ENCODE results near the gene SNRK.

SNRK gene

GRCh38 chr3:43279082-43279481 lies 7.3 kb upstream of the SNRK start:
- H3K27me3 ChIP-seq (ENCODE audit: control insufficient read depth in 1 of 2, insufficient read depth in 2 of 2, low read length in 2 of 2), result no peaks in the 10 kb centered on the region
- H3K9me3 ChIP-seq (ENCODE audit: low read length), result no peaks in the 10 kb centered on the region
- no peaks in the 10 kb centered on the region for H3K36me3 ChIP-seq (ENCODE audit: insufficient read depth, low read length)
- H3K4me3 ChIP-seq (ENCODE audit: low read depth in 1 of 2, low read length in 2 of 2), result no peak overlapping the region
- H3K9ac ChIP-seq (ENCODE audit: low read length), result no peak overlapping the region
- no peak overlapping the region for H3K27ac ChIP-seq (ENCODE audit: low read depth, low read length)
- no peaks in the 10 kb centered on the region for H3K4me1 ChIP-seq (ENCODE audit: insufficient read depth, low read length)

GRCh38 chr3:43279532-43279931 lies 6.8 kb upstream of the SNRK start:
- H3K4me1 ChIP-seq (ENCODE audit: insufficient read depth, low read length), result no peaks in the 10 kb centered on the region
- no peaks in the 10 kb centered on the region for H3K36me3 ChIP-seq (ENCODE audit: insufficient read depth, low read length)
- H3K27ac ChIP-seq (ENCODE audit: low read depth, low read length), result no peak overlapping the region
- H3K27me3 ChIP-seq (ENCODE audit: control insufficient read depth in 1 of 2, insufficient read depth in 2 of 2, low read length in 2 of 2), result no peaks in the 10 kb centered on the region
- H3K9ac ChIP-seq (ENCODE audit: low read length), result no peak overlapping the region
- H3K9me3 ChIP-seq (ENCODE audit: low read length), result no peaks in the 10 kb centered on the region
- no peak overlapping the region for H3K4me3 ChIP-seq (ENCODE audit: low read depth in 1 of 2, low read length in 2 of 2)

GRCh38 chr3:43281020-43281419 lies 5.3 kb upstream of the SNRK start:
- H3K27ac ChIP-seq (ENCODE audit: low read depth, low read length), result no peak overlapping the region
- H3K9ac ChIP-seq (ENCODE audit: low read length), result no peak overlapping the region
- H3K4me1 ChIP-seq (ENCODE audit: insufficient read depth, low read length), result no peaks in the 10 kb centered on the region
- no peaks in the 10 kb centered on the region for H3K27me3 ChIP-seq (ENCODE audit: control insufficient read depth in 1 of 2, insufficient read depth in 2 of 2, low read length in 2 of 2)
- H3K4me3 ChIP-seq (ENCODE audit: low read depth in 1 of 2, low read length in 2 of 2), result no peak overlapping the region
- H3K9me3 ChIP-seq (ENCODE audit: low read length), result no peaks in the 10 kb centered on the region
- no peaks in the 10 kb centered on the region for H3K36me3 ChIP-seq (ENCODE audit: insufficient read depth, low read length)

GRCh38 chr3:43284171-43284570 lies 2.2 kb upstream of the SNRK start:
- Histone ChIP-seq H3K27ac (ENCODE audit: low read depth, low read length) (no peak overlapping the region), H3K36me3 (ENCODE audit: insufficient read depth, low read length) (no peaks in the 10 kb centered on the region), H3K9me3 (ENCODE audit: low read length) (no peaks in the 10 kb centered on the region), H3K27me3 (ENCODE audit: control insufficient read depth in 1 of 2, insufficient read depth in 2 of 2, low read length in 2 of 2) (no peaks in the 10 kb centered on the region), H3K9ac (ENCODE audit: low read length) (no peak overlapping the region), H3K4me3 (ENCODE audit: low read depth in 1 of 2, low read length in 2 of 2) (no peak overlapping the region), H3K4me1 (ENCODE audit: insufficient read depth, low read length) (peaks cover 6% of the 10 kb centered on the region)

- no peak overlapping the region for H3K9ac ChIP-seq (ENCODE audit: low read length)
- peaks cover 21% of the 10 kb centered on the region for H3K4me1 ChIP-seq (ENCODE audit: insufficient read depth, low read length)
- no peaks in the 10 kb centered on the region for H3K9me3 ChIP-seq (ENCODE audit: low read length)
- no peaks in the 10 kb centered on the region for H3K27me3 ChIP-seq (ENCODE audit: control insufficient read depth in 1 of 2, insufficient read depth in 2 of 2, low read length in 2 of 2)
- no peaks in the 10 kb centered on the region for H3K36me3 ChIP-seq (ENCODE audit: insufficient read depth, low read length)
- no peak overlapping the region for H3K27ac ChIP-seq (ENCODE audit: low read depth, low read length)
- H3K4me3 ChIP-seq (ENCODE audit: low read depth in 1 of 2, low read length in 2 of 2), result no peak overlapping the region
These were observed 696 bp upstream of the SNRK start for GRCh38 chr3:43285644-43286043.

- Histone ChIP-seq H3K27ac (ENCODE audit: low read depth, low read length) (peak overlapping the region; percentile 92), H3K4me3 (ENCODE audit: low read depth in 1 of 2, low read length in 2 of 2) (peak overlapping the region; percentile 73 to 81), H3K27me3 (ENCODE audit: control insufficient read depth in 1 of 2, insufficient read depth in 2 of 2, low read length in 2 of 2) (no peaks in the 10 kb centered on the region), H3K4me1 (ENCODE audit: insufficient read depth, low read length) (peaks cover 34% of the 10 kb centered on the region), H3K9ac (ENCODE audit: low read length) (peak overlapping the region; percentile 65), H3K36me3 (ENCODE audit: insufficient read depth, low read length) (no peaks in the 10 kb centered on the region), H3K9me3 (ENCODE audit: low read length) (no peaks in the 10 kb centered on the region)
These were observed 630 bp downstream of the SNRK start for GRCh38 chr3:43286841-43287499.

- no peaks in the 10 kb centered on the region for H3K36me3 ChIP-seq (ENCODE audit: insufficient read depth, low read length)
- H3K27ac ChIP-seq (ENCODE audit: low read depth, low read length), result peak overlapping the region; percentile 92
- no peaks in the 10 kb centered on the region for H3K27me3 ChIP-seq (ENCODE audit: control insufficient read depth in 1 of 2, insufficient read depth in 2 of 2, low read length in 2 of 2)
- H3K9ac ChIP-seq (ENCODE audit: low read length), result peak overlapping the region; percentile 65
- H3K4me1 ChIP-seq (ENCODE audit: insufficient read depth, low read length), result peaks cover 38% of the 10 kb centered on the region
- peak overlapping the region; percentile 73 to 81 for H3K4me3 ChIP-seq (ENCODE audit: low read depth in 1 of 2, low read length in 2 of 2)
- no peaks in the 10 kb centered on the region for H3K9me3 ChIP-seq (ENCODE audit: low read length)
These were observed 1.1 kb downstream of the SNRK start for GRCh38 chr3:43287500-43287873.

GRCh38 chr3:43288366-43288765 lies 2.0 kb downstream of the SNRK start:
- H3K9me3 ChIP-seq (ENCODE audit: low read length), result no peaks in the 10 kb centered on the region
- peaks cover 45% of the 10 kb centered on the region for H3K4me1 ChIP-seq (ENCODE audit: insufficient read depth, low read length)
- peak overlapping the region; percentile 13 for H3K9ac ChIP-seq (ENCODE audit: low read length)
- no peaks in the 10 kb centered on the region for H3K36me3 ChIP-seq (ENCODE audit: insufficient read depth, low read length)
- H3K27me3 ChIP-seq (ENCODE audit: control insufficient read depth in 1 of 2, insufficient read depth in 2 of 2, low read length in 2 of 2), result no peaks in the 10 kb centered on the region
- H3K4me3 ChIP-seq (ENCODE audit: low read depth in 1 of 2, low read length in 2 of 2), result peak overlapping the region in 1 of 2 donors; percentile 73
- H3K27ac ChIP-seq (ENCODE audit: low read depth, low read length), result peak overlapping the region; percentile 92

GRCh38 chr3:43288850-43289249 lies 2.5 kb downstream of the SNRK start:
- H3K27me3 ChIP-seq (ENCODE audit: control insufficient read depth in 1 of 2, insufficient read depth in 2 of 2, low read length in 2 of 2), result no peaks in the 10 kb centered on the region
- no peaks in the 10 kb centered on the region for H3K36me3 ChIP-seq (ENCODE audit: insufficient read depth, low read length)
- H3K9me3 ChIP-seq (ENCODE audit: low read length), result no peaks in the 10 kb centered on the region
- peaks cover 45% of the 10 kb centered on the region for H3K4me1 ChIP-seq (ENCODE audit: insufficient read depth, low read length)
- peak overlapping the region in 1 of 2 donors; percentile 73 for H3K4me3 ChIP-seq (ENCODE audit: low read depth in 1 of 2, low read length in 2 of 2)
- peak overlapping the region; percentile 13 for H3K9ac ChIP-seq (ENCODE audit: low read length)
- H3K27ac ChIP-seq (ENCODE audit: low read depth, low read length), result peak overlapping the region; percentile 46

GRCh38 chr3:43289401-43289800 lies 3.1 kb downstream of the SNRK start:
- H3K9ac ChIP-seq (ENCODE audit: low read length), result no peak overlapping the region
- no peaks in the 10 kb centered on the region for H3K36me3 ChIP-seq (ENCODE audit: insufficient read depth, low read length)
- peak overlapping the region; percentile 46 for H3K27ac ChIP-seq (ENCODE audit: low read depth, low read length)
- H3K4me3 ChIP-seq (ENCODE audit: low read depth in 1 of 2, low read length in 2 of 2), result peak overlapping the region in 1 of 2 donors; percentile 73
- H3K27me3 ChIP-seq (ENCODE audit: control insufficient read depth in 1 of 2, insufficient read depth in 2 of 2, low read length in 2 of 2), result no peaks in the 10 kb centered on the region
- peaks cover 45% of the 10 kb centered on the region for H3K4me1 ChIP-seq (ENCODE audit: insufficient read depth, low read length)
- no peaks in the 10 kb centered on the region for H3K9me3 ChIP-seq (ENCODE audit: low read length)

GRCh38 chr3:43289841-43290470 lies 3.6 kb downstream of the SNRK start:
- Histone ChIP-seq H3K4me3 (ENCODE audit: low read depth in 1 of 2, low read length in 2 of 2) (peak overlapping the region in 1 of 2 donors; percentile 73), H3K36me3 (ENCODE audit: insufficient read depth, low read length) (no peaks in the 10 kb centered on the region), H3K27ac (ENCODE audit: low read depth, low read length) (no peak overlapping the region), H3K27me3 (ENCODE audit: control insufficient read depth in 1 of 2, insufficient read depth in 2 of 2, low read length in 2 of 2) (no peaks in the 10 kb centered on the region), H3K9me3 (ENCODE audit: low read length) (no peaks in the 10 kb centered on the region), H3K4me1 (ENCODE audit: insufficient read depth, low read length) (peaks cover 48% of the 10 kb centered on the region), H3K9ac (ENCODE audit: low read length) (no peak overlapping the region)

- no peak overlapping the region for H3K4me3 ChIP-seq (ENCODE audit: low read depth in 1 of 2, low read length in 2 of 2)
- H3K4me1 ChIP-seq (ENCODE audit: insufficient read depth, low read length), result peaks cover 54% of the 10 kb centered on the region
These were observed 4.6 kb downstream of the SNRK start for GRCh38 chr3:43290956-43291355.

More at GRCh38 chr3:43290956-43291355, 4.6 kb downstream of the SNRK start:
- Histone ChIP-seq H3K9me3 (ENCODE audit: low read length) (no peaks in the 10 kb centered on the region), H3K27ac (ENCODE audit: low read depth, low read length) (peak overlapping the region; percentile 31), H3K36me3 (ENCODE audit: insufficient read depth, low read length) (no peaks in the 10 kb centered on the region), H3K9ac (ENCODE audit: low read length) (no peak overlapping the region), H3K27me3 (ENCODE audit: control insufficient read depth in 1 of 2, insufficient read depth in 2 of 2, low read length in 2 of 2) (no peaks in the 10 kb centered on the region)

Measured in muscle layer of colon (tissue), 2 donors.